ENCODE measurements around the gene BANF2. TPM values are rescaled to one million over a fixed set of nuclear protein-coding genes. Genes with fewer than 3 reads are reported as not detected.

BANF2 gene
- polyA plus RNA-seq, 1 donor from 2014 or later = not detected

- H3K27me3 ChIP-seq (ENCODE audit: insufficient read depth, low read depth, low read length) = no peaks in the 10 kb centered on the region
- H3K9me2 ChIP-seq (ENCODE audit: insufficient read depth, low read length) = no peaks in the 10 kb centered on the region
- no peaks in the 10 kb centered on the region for H3K79me2 ChIP-seq (replicated peaks; ENCODE audit: insufficient read depth, low read length)
- no peak overlapping the region for H3K4me2 ChIP-seq (ENCODE audit: low read length)
- no peaks in the 10 kb centered on the region for H3K9me3 ChIP-seq (ENCODE audit: low read length)
- no peaks in the 10 kb centered on the region for H3K36me3 ChIP-seq (ENCODE audit: insufficient read depth, low read length)
- H3K9ac ChIP-seq (ENCODE audit: low read length) = no peak overlapping the region
- no peak overlapping the region for H3K4me3 ChIP-seq (ENCODE audit: low read length)
- no peak overlapping the region for H3K27ac ChIP-seq (ENCODE audit: low read length)
- H4K20me1 ChIP-seq (ENCODE audit: insufficient read depth) = no peaks in the 10 kb centered on the region
- H3F3A ChIP-seq (ENCODE audit: insufficient read depth, low read length, poor library complexity, severe bottlenecking) = no peaks in the 10 kb centered on the region
- TF ChIP-seq POLR2AphosphoS5 (IDR thresholded peaks at IDR 0.05) (no peak), SMC3 (conservative IDR thresholded peaks at IDR 0.05; ENCODE audit: poor library complexity) (no peak), MXI1 (conservative IDR thresholded peaks at IDR 0.05; ENCODE audit: poor library complexity, severe bottlenecking) (no peak), RAD21 (conservative IDR thresholded peaks at IDR 0.05) (no peak), CTCF (IDR thresholded peaks at IDR 0.05; ENCODE audit: poor library complexity, severe bottlenecking) (no peak), TAF1 (IDR thresholded peaks at IDR 0.05; ENCODE audit: low read depth) (no peak), REST (IDR thresholded peaks at IDR 0.05; ENCODE audit: borderline replicate concordance) (no peak), EP300 (conservative IDR thresholded peaks at IDR 0.05; ENCODE audit: poor library complexity, severe bottlenecking) (no peak), EZH2 (IDR thresholded peaks at IDR 0.05; ENCODE audit: borderline replicate concordance, insufficient read depth, low read length, poor library complexity, severe bottlenecking) (no peak)
- H2AFZ ChIP-seq (ENCODE audit: low read depth, low read length) = no peak overlapping the region
Observed at GRCh38 chr20:17673084-17673483, 26.7 kb upstream of the BANF2 start.

- Histone ChIP-seq H3K9ac (ENCODE audit: low read length) (no peak overlapping the region), H4K20me1 (ENCODE audit: insufficient read depth) (no peaks in the 10 kb centered on the region), H3K9me2 (ENCODE audit: insufficient read depth, low read length) (no peaks in the 10 kb centered on the region), H3K27me3 (ENCODE audit: insufficient read depth, low read depth, low read length) (no peaks in the 10 kb centered on the region), H3K4me3 (ENCODE audit: low read length) (no peak overlapping the region), H2AFZ (ENCODE audit: low read depth, low read length) (no peak overlapping the region), H3F3A (ENCODE audit: insufficient read depth, low read length, poor library complexity, severe bottlenecking) (no peaks in the 10 kb centered on the region), H3K36me3 (ENCODE audit: insufficient read depth, low read length) (no peaks in the 10 kb centered on the region), H3K79me2 (replicated peaks; ENCODE audit: insufficient read depth, low read length) (no peaks in the 10 kb centered on the region), H3K4me2 (ENCODE audit: low read length) (no peak overlapping the region), H3K27ac (ENCODE audit: low read length) (no peak overlapping the region), H3K9me3 (ENCODE audit: low read length) (no peaks in the 10 kb centered on the region)
- TF ChIP-seq EP300 (conservative IDR thresholded peaks at IDR 0.05; ENCODE audit: poor library complexity, severe bottlenecking) (no peak), EZH2 (IDR thresholded peaks at IDR 0.05; ENCODE audit: borderline replicate concordance, insufficient read depth, low read length, poor library complexity, severe bottlenecking) (no peak), POLR2AphosphoS5 (IDR thresholded peaks at IDR 0.05) (no peak), CTCF (IDR thresholded peaks at IDR 0.05; ENCODE audit: poor library complexity, severe bottlenecking) (no peak), SMC3 (conservative IDR thresholded peaks at IDR 0.05; ENCODE audit: poor library complexity) (no peak), MXI1 (conservative IDR thresholded peaks at IDR 0.05; ENCODE audit: poor library complexity, severe bottlenecking) (no peak), TAF1 (IDR thresholded peaks at IDR 0.05; ENCODE audit: low read depth) (no peak), REST (IDR thresholded peaks at IDR 0.05; ENCODE audit: borderline replicate concordance) (no peak), RAD21 (conservative IDR thresholded peaks at IDR 0.05) (no peak)
Observed at GRCh38 chr20:17674722-17675518, 24.8 kb upstream of the BANF2 start.

All from neural cell (in vitro differentiated cells).